HL-60 (cell line): ENCODE data around the gene RASL10A.

Experiments
- DNase-seq, 2 experiments: peaks; one replicate each; pipeline ENCODE4 v3.0.0-alpha.2; 2010 to 2020; ENCODE audit warnings: low read depth in 1 of 2, low spot score in 1 of 2
- H3K27ac ChIP-seq: fragments of 250-450 bp; sonication (Bioruptor Pico); replicated peaks from 2 replicates; pipeline ENCODE4 v1.5.1; 2020; ENCODE audit warnings: mild to moderate bottlenecking, moderate library complexity
- H3K27me3 ChIP-seq: fragments of 250-450 bp; sonication (Bioruptor Pico); 2 replicates; pipeline ENCODE4 v1.5.1; 2021; ENCODE audit warnings: mild to moderate bottlenecking, moderate library complexity; ENCODE audit not compliant: insufficient read depth, poor library complexity, severe bottlenecking
- H3K4me3 ChIP-seq: replicated peaks from 2 replicates; pipeline ENCODE4 v1.5.1; 2011; ENCODE audit warnings: mild to moderate bottlenecking, control low read depth, low read length; ENCODE audit not compliant: insufficient read depth
- GABPA ChIP-seq: IDR thresholded peaks from 2 replicates; pipeline ENCODE4 v1.6.1; 2012; ENCODE audit warnings: low read depth
- POLR2AphosphoS5 ChIP-seq: IDR thresholded peaks from 2 replicates; pipeline ENCODE4 v1.6.1; 2012; ENCODE audit warnings: low read depth
- SPI1 ChIP-seq: IDR thresholded peaks from 2 replicates; pipeline ENCODE4 v1.6.1; 2012; ENCODE audit warnings: low read depth, mild to moderate bottlenecking, borderline replicate concordance
- TF ChIP-seq, protein P1 (sequence below): IDR thresholded peaks from 2 replicates; pipeline ENCODE4 v1.6.1; 2012; ENCODE audit warnings: low read depth; ENCODE audit not compliant: insufficient replicate concordance
- TF ChIP-seq, protein P2 (sequence below): IDR thresholded peaks from one replicate; pipeline ENCODE4 v1.5.1; 2011; ENCODE audit warnings: low read length, control low read depth, inconsistent platforms; ENCODE audit not compliant: insufficient read depth

Gene RASL10A

DNA sequence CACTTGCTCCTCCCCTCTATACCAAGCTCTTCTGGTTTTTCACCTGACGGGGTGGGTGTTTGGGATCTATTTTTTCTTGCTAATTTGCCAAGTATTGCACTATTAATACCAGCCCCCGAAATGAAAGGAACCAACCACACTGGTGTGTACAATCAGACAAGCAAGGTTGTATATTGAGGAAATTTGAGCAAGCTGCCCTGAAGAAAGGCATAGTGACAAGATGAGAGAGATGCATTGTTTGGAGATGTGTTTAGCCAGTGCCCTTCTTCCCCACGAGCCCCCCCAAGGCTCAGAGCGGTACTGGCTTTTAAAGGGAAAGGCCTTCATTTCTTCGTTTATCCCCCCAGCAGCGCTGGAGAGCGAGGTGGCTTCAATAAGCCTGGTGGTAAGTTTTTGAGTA lies 24.3 kb downstream of the RASL10A start:
- Histone ChIP-seq H3K4me3 (no peak overlapping the region), H3K27me3 (no peaks in the 10 kb centered on the region), H3K27ac (no peak overlapping the region)
- DNase-seq: no peak
- TF ChIP-seq SPI1: no peak
- TF ChIP-seq, protein P1, sequence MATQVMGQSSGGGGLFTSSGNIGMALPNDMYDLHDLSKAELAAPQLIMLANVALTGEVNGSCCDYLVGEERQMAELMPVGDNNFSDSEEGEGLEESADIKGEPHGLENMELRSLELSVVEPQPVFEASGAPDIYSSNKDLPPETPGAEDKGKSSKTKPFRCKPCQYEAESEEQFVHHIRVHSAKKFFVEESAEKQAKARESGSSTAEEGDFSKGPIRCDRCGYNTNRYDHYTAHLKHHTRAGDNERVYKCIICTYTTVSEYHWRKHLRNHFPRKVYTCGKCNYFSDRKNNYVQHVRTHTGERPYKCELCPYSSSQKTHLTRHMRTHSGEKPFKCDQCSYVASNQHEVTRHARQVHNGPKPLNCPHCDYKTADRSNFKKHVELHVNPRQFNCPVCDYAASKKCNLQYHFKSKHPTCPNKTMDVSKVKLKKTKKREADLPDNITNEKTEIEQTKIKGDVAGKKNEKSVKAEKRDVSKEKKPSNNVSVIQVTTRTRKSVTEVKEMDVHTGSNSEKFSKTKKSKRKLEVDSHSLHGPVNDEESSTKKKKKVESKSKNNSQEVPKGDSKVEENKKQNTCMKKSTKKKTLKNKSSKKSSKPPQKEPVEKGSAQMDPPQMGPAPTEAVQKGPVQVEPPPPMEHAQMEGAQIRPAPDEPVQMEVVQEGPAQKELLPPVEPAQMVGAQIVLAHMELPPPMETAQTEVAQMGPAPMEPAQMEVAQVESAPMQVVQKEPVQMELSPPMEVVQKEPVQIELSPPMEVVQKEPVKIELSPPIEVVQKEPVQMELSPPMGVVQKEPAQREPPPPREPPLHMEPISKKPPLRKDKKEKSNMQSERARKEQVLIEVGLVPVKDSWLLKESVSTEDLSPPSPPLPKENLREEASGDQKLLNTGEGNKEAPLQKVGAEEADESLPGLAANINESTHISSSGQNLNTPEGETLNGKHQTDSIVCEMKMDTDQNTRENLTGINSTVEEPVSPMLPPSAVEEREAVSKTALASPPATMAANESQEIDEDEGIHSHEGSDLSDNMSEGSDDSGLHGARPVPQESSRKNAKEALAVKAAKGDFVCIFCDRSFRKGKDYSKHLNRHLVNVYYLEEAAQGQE: no peak
- no peak for TF ChIP-seq GABPA
- TF ChIP-seq POLR2AphosphoS5: no peak
- TF ChIP-seq, protein P2, sequence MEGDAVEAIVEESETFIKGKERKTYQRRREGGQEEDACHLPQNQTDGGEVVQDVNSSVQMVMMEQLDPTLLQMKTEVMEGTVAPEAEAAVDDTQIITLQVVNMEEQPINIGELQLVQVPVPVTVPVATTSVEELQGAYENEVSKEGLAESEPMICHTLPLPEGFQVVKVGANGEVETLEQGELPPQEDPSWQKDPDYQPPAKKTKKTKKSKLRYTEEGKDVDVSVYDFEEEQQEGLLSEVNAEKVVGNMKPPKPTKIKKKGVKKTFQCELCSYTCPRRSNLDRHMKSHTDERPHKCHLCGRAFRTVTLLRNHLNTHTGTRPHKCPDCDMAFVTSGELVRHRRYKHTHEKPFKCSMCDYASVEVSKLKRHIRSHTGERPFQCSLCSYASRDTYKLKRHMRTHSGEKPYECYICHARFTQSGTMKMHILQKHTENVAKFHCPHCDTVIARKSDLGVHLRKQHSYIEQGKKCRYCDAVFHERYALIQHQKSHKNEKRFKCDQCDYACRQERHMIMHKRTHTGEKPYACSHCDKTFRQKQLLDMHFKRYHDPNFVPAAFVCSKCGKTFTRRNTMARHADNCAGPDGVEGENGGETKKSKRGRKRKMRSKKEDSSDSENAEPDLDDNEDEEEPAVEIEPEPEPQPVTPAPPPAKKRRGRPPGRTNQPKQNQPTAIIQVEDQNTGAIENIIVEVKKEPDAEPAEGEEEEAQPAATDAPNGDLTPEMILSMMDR: no peak

DNA sequence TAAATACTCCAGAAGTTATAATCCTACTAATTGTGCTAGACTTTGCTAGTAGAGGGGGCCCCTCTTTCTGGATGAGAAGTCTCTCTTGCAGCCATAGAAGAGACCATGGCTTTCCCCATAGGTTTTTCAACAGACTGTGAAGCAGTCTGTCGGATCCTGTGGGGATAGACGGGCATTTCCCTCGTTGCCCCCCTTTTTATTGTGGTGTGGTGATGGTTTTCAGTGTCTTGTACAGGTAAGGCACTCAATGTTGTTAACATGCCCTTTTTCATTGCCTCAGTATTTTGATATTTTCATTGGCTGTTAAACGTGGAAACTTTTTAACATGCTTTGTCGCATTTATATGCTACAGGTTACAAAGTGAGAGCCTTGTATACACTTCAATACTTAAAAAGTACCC lies 25.4 kb downstream of the RASL10A start:
- no peak for DNase-seq
- Histone ChIP-seq H3K27me3 (no peaks in the 10 kb centered on the region), H3K27ac (no peak overlapping the region), H3K4me3 (no peak overlapping the region)
- TF ChIP-seq, protein P2: no peak
- TF ChIP-seq, protein P1: no peak
- TF ChIP-seq POLR2AphosphoS5: no peak

DNA sequence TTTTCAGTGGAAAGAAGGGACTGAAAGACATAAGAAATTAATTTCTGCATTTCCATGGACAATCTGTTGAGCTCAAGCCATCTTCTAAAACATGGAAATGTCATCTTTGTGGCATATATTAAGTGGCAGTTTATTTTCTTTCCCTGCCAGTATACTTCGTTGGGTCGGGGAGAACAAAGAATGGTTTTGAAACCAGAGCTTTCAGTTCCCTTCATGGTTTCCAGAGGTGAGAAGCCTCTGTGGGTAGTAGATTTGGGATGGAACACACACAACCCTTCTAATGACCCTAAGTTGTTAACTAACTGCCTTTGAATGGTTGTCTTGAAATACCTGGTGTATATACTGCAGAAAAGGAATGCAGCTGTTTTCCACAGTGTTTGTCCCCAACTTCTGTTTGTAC lies 26.7 kb downstream of the RASL10A start:
- DNase-seq: no peak
- H3K27ac ChIP-seq: no peak overlapping the region
- H3K27me3 ChIP-seq: no peaks in the 10 kb centered on the region
- H3K4me3 ChIP-seq: no peak overlapping the region
- TF ChIP-seq, protein P1: no peak
- TF ChIP-seq, protein P2: no peak
- TF ChIP-seq POLR2AphosphoS5: no peak
- TF ChIP-seq SPI1: no peak
- TF ChIP-seq GABPA: no peak
